PC-9 (cell line): ENCODE measurements around the gene RGS19.

ENCODE experiments used
- EZH2 ChIP-seq: fragments of 200-600 bp; sonication (generic); IDR thresholded peaks from 2 replicates; pipeline ENCODE4 v1.8.0; 2017; ENCODE audit warnings: antibody characterized with exemption, low read depth
- TF ChIP-seq, protein P1 (sequence below): fragments of 200-600 bp; sonication (generic); conservative IDR thresholded peaks from 2 replicates; pipeline ENCODE4 v1.6.1; 2017; ENCODE audit warnings: mixed run types, antibody characterized with exemption, mild to moderate bottlenecking, moderate library complexity

GRCh38 chr20:64040231-64041039, 38.9 kb downstream of the RGS19 start:
- TF ChIP-seq EZH2: no peak
- TF ChIP-seq, protein P1, sequence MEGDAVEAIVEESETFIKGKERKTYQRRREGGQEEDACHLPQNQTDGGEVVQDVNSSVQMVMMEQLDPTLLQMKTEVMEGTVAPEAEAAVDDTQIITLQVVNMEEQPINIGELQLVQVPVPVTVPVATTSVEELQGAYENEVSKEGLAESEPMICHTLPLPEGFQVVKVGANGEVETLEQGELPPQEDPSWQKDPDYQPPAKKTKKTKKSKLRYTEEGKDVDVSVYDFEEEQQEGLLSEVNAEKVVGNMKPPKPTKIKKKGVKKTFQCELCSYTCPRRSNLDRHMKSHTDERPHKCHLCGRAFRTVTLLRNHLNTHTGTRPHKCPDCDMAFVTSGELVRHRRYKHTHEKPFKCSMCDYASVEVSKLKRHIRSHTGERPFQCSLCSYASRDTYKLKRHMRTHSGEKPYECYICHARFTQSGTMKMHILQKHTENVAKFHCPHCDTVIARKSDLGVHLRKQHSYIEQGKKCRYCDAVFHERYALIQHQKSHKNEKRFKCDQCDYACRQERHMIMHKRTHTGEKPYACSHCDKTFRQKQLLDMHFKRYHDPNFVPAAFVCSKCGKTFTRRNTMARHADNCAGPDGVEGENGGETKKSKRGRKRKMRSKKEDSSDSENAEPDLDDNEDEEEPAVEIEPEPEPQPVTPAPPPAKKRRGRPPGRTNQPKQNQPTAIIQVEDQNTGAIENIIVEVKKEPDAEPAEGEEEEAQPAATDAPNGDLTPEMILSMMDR: no peak
